Measurements from ENCODE around the gene DAP.
"Not testable (repeated sequence)": the region's sequence is repeated elsewhere in the genome, so short reads cannot be mapped to it uniquely, and the experiment has no call there.

The DAP gene

DNA sequence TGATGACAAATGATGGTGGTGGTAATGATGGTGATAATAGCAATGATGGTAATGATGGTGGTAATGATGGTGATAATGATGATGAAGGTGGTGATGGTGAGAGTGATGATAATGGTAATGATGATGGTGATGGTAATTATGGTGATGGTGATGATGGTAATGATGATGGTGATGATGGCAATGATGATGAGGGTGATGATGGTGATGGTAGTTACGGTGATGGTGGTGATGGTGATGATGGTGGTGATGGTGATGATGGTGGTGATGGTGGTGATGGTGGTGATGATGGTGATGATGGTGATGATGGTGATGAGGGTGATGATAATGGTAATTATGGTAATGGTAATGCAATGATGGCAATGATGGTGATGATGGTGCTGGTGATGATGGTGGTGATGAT, 91.1 kb downstream of the DAP start:
- H3K4me3 ChIP-seq (ENCODE audit: control insufficient read depth in 1 of 7, extremely low read depth in 1 of 7, insufficient read depth in 4 of 7, low read depth in 2 of 7, low read length in 6 of 7): no peak overlapping the region
- no peaks in the 10 kb centered on the region for H3K27me3 ChIP-seq (replicated peaks in 2 of 5; ENCODE audit: control insufficient read depth in 4 of 5, insufficient read depth in 5 of 5, low read length in 4 of 5)
- CTCF ChIA-PET: no interaction called here
- POLR2A ChIA-PET: no interaction called here
- H3K27ac ChIP-seq (ENCODE audit: insufficient read depth in 1 of 2, low read depth in 1 of 2, low read length in 2 of 2, poor library complexity in 1 of 2, severe bottlenecking in 2 of 2): no peak overlapping the region
- DNase-seq: no peak
- no peaks in the 10 kb centered on the region for H3K9me3 ChIP-seq (ENCODE audit: control extremely low read depth in 1 of 5, control insufficient read depth in 4 of 5, insufficient read depth in 2 of 5, low read depth in 1 of 5, low read length in 4 of 5)
- H3K4me1 ChIP-seq (ENCODE audit: control extremely low read depth in 1 of 4, control insufficient read depth in 4 of 4, insufficient read depth in 4 of 4, low read length in 3 of 4): no peaks in the 10 kb centered on the region
- WGBS (ENCODE audit: insufficient coverage): 100% methylated on average over 1 of the region's 1 CpG
- no peaks in the 10 kb centered on the region for H3K36me3 ChIP-seq (ENCODE audit: control insufficient read depth in 4 of 4, insufficient read depth in 4 of 4, low read length in 3 of 4)

DNA sequence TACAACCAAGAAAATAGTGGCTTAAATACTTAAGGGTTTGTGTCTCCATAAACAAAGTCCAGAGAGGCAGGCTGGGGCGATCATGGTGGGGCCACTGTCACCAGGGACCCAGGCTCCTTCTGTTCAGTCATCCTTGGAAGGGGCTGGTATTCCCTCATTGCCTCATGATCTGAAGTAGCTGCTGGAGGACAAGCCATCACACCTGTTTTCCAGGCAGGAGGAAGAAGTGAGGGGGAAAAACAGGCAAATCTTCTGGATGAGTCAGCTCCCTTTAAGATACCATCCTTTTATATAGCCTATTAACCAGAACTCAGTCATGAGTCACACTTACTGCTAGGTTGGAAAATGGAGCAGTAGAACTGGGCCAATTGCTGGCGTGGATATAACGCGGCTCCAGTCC, 92.3 kb downstream of the DAP start:
- Histone ChIP-seq H3K9me3 (ENCODE audit: control extremely low read depth in 1 of 5, control insufficient read depth in 4 of 5, insufficient read depth in 2 of 5, low read depth in 1 of 5, low read length in 4 of 5) (no peaks in the 10 kb centered on the region), H3K36me3 (ENCODE audit: control insufficient read depth in 4 of 4, insufficient read depth in 4 of 4, low read length in 3 of 4) (no peaks in the 10 kb centered on the region), H3K27ac (ENCODE audit: insufficient read depth in 1 of 2, low read depth in 1 of 2, low read length in 2 of 2, poor library complexity in 1 of 2, severe bottlenecking in 2 of 2) (no peak overlapping the region), H3K27me3 (replicated peaks in 2 of 5; ENCODE audit: control insufficient read depth in 4 of 5, insufficient read depth in 5 of 5, low read length in 4 of 5) (no peaks in the 10 kb centered on the region), H3K4me1 (ENCODE audit: control extremely low read depth in 1 of 4, control insufficient read depth in 4 of 4, insufficient read depth in 4 of 4, low read length in 3 of 4) (no peaks in the 10 kb centered on the region), H3K4me3 (ENCODE audit: control insufficient read depth in 1 of 7, extremely low read depth in 1 of 7, insufficient read depth in 4 of 7, low read depth in 2 of 7, low read length in 6 of 7) (no peak overlapping the region)
- WGBS (ENCODE audit: insufficient coverage): 95% methylated on average over 4 of the region's 4 CpGs
- ChIA-PET POLR2A (no interaction called here), CTCF (no interaction called here)
- no peak for DNase-seq

- CTCF ChIA-PET: no interaction called here
Measured at GRCh38 chr5:10667431-10668057, 93.5 kb downstream of the DAP start.

DNA sequence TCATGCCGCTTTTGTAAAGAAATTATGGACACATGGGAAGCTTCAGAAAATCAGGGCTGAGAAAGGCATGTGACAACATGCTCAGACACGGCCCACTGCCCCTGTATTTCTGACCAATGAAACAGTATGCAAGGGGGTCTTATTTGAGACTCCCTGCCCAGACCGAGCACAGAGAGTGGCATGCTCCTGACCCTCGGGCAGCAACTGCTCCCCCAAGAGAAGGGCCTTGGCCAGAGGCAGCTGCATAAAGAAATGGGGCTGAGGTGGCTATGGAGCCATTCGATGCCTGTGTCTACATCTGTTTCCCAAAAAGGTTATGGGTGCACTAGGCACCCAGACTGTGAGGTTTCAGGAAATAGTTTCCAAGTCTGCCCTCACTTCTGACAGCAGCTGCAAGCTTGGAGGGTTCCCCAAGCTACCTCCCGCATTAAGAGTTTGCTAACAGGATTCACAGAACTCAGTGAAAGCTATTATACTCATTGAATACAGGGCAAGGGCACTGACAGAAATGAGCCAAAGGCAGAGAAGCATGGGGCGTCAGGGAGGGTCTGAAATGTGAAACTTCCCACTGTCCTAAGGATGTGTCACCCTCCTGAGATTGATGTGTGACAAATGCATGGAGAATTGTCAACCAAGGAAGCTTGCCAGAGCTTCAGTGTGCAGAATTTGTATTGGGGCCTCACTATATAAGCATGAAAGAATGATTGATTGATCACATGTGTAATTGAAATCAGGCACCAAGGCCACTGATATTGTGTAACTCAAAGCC, 94.3 kb downstream of the DAP start:
- Histone ChIP-seq H3K4me3 (ENCODE audit: control insufficient read depth in 1 of 7, extremely low read depth in 1 of 7, insufficient read depth in 4 of 7, low read depth in 2 of 7, low read length in 6 of 7) (no peak overlapping the region), H3K9me3 (ENCODE audit: control extremely low read depth in 1 of 5, control insufficient read depth in 4 of 5, insufficient read depth in 2 of 5, low read depth in 1 of 5, low read length in 4 of 5) (no peaks in the 10 kb centered on the region), H3K36me3 (ENCODE audit: control insufficient read depth in 4 of 4, insufficient read depth in 4 of 4, low read length in 3 of 4) (no peaks in the 10 kb centered on the region), H3K27ac (ENCODE audit: insufficient read depth in 1 of 2, low read depth in 1 of 2, low read length in 2 of 2, poor library complexity in 1 of 2, severe bottlenecking in 2 of 2) (no peak overlapping the region), H3K27me3 (replicated peaks in 2 of 5; ENCODE audit: control insufficient read depth in 4 of 5, insufficient read depth in 5 of 5, low read length in 4 of 5) (no peaks in the 10 kb centered on the region), H3K4me1 (ENCODE audit: control extremely low read depth in 1 of 4, control insufficient read depth in 4 of 4, insufficient read depth in 4 of 4, low read length in 3 of 4) (no peaks in the 10 kb centered on the region)
- WGBS (ENCODE audit: insufficient coverage): 95% methylated on average over 7 of the region's 7 CpGs
- CTCF ChIA-PET: no interaction called here
- no peak for DNase-seq
- POLR2A ChIA-PET: interaction anchor here (0.8 kb wide), 2 partner anchors 30 to 224 kb away, joined by 3 read pairs; no protein-coding TSS in a partner anchor

More at GRCh38 chr5:10667431-10668057, 93.5 kb downstream of the DAP start:
- H3K27ac ChIP-seq (ENCODE audit: insufficient read depth in 1 of 2, low read depth in 1 of 2, low read length in 2 of 2, poor library complexity in 1 of 2, severe bottlenecking in 2 of 2): no peak overlapping the region
- no peak overlapping the region for H3K4me3 ChIP-seq (ENCODE audit: control insufficient read depth in 1 of 7, extremely low read depth in 1 of 7, insufficient read depth in 4 of 7, low read depth in 2 of 7, low read length in 6 of 7)
- H3K27me3 ChIP-seq (replicated peaks in 2 of 5; ENCODE audit: control insufficient read depth in 4 of 5, insufficient read depth in 5 of 5, low read length in 4 of 5): no peaks in the 10 kb centered on the region
- POLR2A ChIA-PET: no interaction called here
- H3K4me1 ChIP-seq (ENCODE audit: control extremely low read depth in 1 of 4, control insufficient read depth in 4 of 4, insufficient read depth in 4 of 4, low read length in 3 of 4): no peaks in the 10 kb centered on the region
- WGBS (ENCODE audit: insufficient coverage): 98% methylated on average over 5 of the region's 6 CpGs
- DNase-seq: no peak
- H3K36me3 ChIP-seq (ENCODE audit: control insufficient read depth in 4 of 4, insufficient read depth in 4 of 4, low read length in 3 of 4): no peaks in the 10 kb centered on the region
- no peaks in the 10 kb centered on the region for H3K9me3 ChIP-seq (ENCODE audit: control extremely low read depth in 1 of 5, control insufficient read depth in 4 of 5, insufficient read depth in 2 of 5, low read depth in 1 of 5, low read length in 4 of 5)

DNA sequence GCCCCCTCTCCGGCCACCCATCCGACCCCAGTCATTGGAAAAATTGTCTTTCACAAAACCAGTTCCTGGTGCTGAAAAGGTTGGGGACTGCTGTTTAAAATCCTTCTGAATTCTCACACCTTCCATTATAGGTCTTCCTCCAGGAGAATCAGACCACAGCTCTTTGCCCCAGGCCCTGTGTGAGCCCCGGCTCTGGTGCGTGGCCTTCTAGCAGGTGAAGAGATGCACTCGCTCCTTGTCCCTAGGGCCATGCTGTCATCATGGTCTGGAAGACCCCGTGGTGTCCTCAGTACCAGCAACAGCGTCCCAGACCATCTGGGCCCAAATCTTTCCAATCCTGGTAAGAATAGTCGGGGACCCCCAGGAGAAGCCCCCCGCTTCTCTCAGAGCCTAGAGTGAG, 95.2 kb downstream of the DAP start:
- DNase-seq: no peak
- Histone ChIP-seq H3K27me3 (replicated peaks in 2 of 5; ENCODE audit: control insufficient read depth in 4 of 5, insufficient read depth in 5 of 5, low read length in 4 of 5) (no peaks in the 10 kb centered on the region), H3K9me3 (ENCODE audit: control extremely low read depth in 1 of 5, control insufficient read depth in 4 of 5, insufficient read depth in 2 of 5, low read depth in 1 of 5, low read length in 4 of 5) (no peaks in the 10 kb centered on the region), H3K27ac (ENCODE audit: insufficient read depth in 1 of 2, low read depth in 1 of 2, low read length in 2 of 2, poor library complexity in 1 of 2, severe bottlenecking in 2 of 2) (no peak overlapping the region), H3K4me3 (ENCODE audit: control insufficient read depth in 1 of 7, extremely low read depth in 1 of 7, insufficient read depth in 4 of 7, low read depth in 2 of 7, low read length in 6 of 7) (no peak overlapping the region), H3K36me3 (ENCODE audit: control insufficient read depth in 4 of 4, insufficient read depth in 4 of 4, low read length in 3 of 4) (no peaks in the 10 kb centered on the region), H3K4me1 (ENCODE audit: control extremely low read depth in 1 of 4, control insufficient read depth in 4 of 4, insufficient read depth in 4 of 4, low read length in 3 of 4) (no peaks in the 10 kb centered on the region)
- 99% methylated on average over 7 of the region's 9 CpGs for WGBS (ENCODE audit: insufficient coverage)
- CTCF ChIA-PET: interaction anchor here (0.8 kb wide), 1 partner anchor 32 kb away, joined by 3 read pairs; no protein-coding TSS in a partner anchor
- POLR2A ChIA-PET: no interaction called here

GRCh38 chr5:10664180-10664769, 96.8 kb downstream of the DAP start:
- H3K27me3 ChIP-seq (replicated peaks in 2 of 5; ENCODE audit: control insufficient read depth in 4 of 5, insufficient read depth in 5 of 5, low read length in 4 of 5); H3K4me1 ChIP-seq (ENCODE audit: control extremely low read depth in 1 of 4, control insufficient read depth in 4 of 4, insufficient read depth in 4 of 4, low read length in 3 of 4); H3K4me3 ChIP-seq (ENCODE audit: control insufficient read depth in 1 of 7, extremely low read depth in 1 of 7, insufficient read depth in 4 of 7, low read depth in 2 of 7, low read length in 6 of 7); H3K36me3 ChIP-seq (ENCODE audit: control insufficient read depth in 4 of 4, insufficient read depth in 4 of 4, low read length in 3 of 4); H3K9me3 ChIP-seq (ENCODE audit: control extremely low read depth in 1 of 5, control insufficient read depth in 4 of 5, insufficient read depth in 2 of 5, low read depth in 1 of 5, low read length in 4 of 5); H3K27ac ChIP-seq (ENCODE audit: insufficient read depth in 1 of 2, low read depth in 1 of 2, low read length in 2 of 2, poor library complexity in 1 of 2, severe bottlenecking in 2 of 2); POLR2A ChIA-PET; DNase-seq: not testable (repeated sequence)
- CTCF ChIA-PET: interaction anchor here (1.0 to 1.7 kb wide), 2 partner anchors 12 to 212 kb away, joined by 3 read pairs; no protein-coding TSS in a partner anchor
- WGBS (ENCODE audit: insufficient coverage): 100% methylated on average over 1 of the region's 6 CpGs

Measured in common myeloid progenitor, CD34-positive (primary cell).